ENCODE results near the gene SOCS1. TPM values are rescaled to one million over a fixed set of nuclear protein-coding genes. Genes with fewer than 3 reads are reported as not detected.

The SOCS1 gene
- total RNA-seq, 2 experiments from 2014 or later = 23.4 to 47.1 TPM

GRCh38 chr16:11277607-11278337 lies 21.8 kb upstream of the SOCS1 start:
- Histone ChIP-seq H2AFZ (ENCODE audit: low read length) (no peak overlapping the region), H3K4me3 (ENCODE audit: low read depth, low read length, poor library complexity, severe bottlenecking) (no peak overlapping the region), H3K36me3 (ENCODE audit: insufficient read depth, low read length) (no peaks in the 10 kb centered on the region), H3K4me2 (ENCODE audit: low read length) (no peak overlapping the region), H3K27ac (ENCODE audit: low read depth, low read length, poor library complexity, severe bottlenecking) (no peak overlapping the region), H3K9me2 (ENCODE audit: insufficient read depth, low read length) (no peaks in the 10 kb centered on the region), H4K20me1 (ENCODE audit: insufficient read depth, low read length) (no peaks in the 10 kb centered on the region), H3K4me1 (ENCODE audit: insufficient read depth, low read length, poor library complexity, severe bottlenecking) (peaks cover 12% of the 10 kb centered on the region), H3K9me3 (ENCODE audit: low read length) (no peaks in the 10 kb centered on the region), H3K79me2 (ENCODE audit: insufficient read depth, low read depth, low read length) (no peaks in the 10 kb centered on the region)
- TF ChIP-seq CTCF (conservative IDR thresholded peaks at IDR 0.05; ENCODE audit: low read length) (no peak), EZH2phosphoT487 (IDR thresholded peaks at IDR 0.05; ENCODE audit: borderline replicate concordance, low read depth, low read length) (no peak)
- no TSS peak for BruUV-seq (replicated peaks)
- POLR2A ChIA-PET = no interaction called here
- intact Hi-C loops (cut with micrococcal nuclease; ENCODE audit: unreplicated experiment) = no loop called here
- DNase-seq (ENCODE audit: low spot score) = no peak
- CTCF ChIA-PET (ENCODE audit: unreplicated experiment) = no interaction called here

GRCh38 chr16:11276896-11277593 lies 21.0 kb upstream of the SOCS1 start:
- no peaks in the 10 kb centered on the region for H4K20me1 ChIP-seq (ENCODE audit: insufficient read depth, low read length)
- no peak for DNase-seq (ENCODE audit: low spot score)
- no peak overlapping the region for H3K4me3 ChIP-seq (ENCODE audit: low read depth, low read length, poor library complexity, severe bottlenecking)
- intact Hi-C loops (cut with micrococcal nuclease; ENCODE audit: unreplicated experiment) = no loop called here
- H3K9me2 ChIP-seq (ENCODE audit: insufficient read depth, low read length) = no peaks in the 10 kb centered on the region
- no peak overlapping the region for H3K4me2 ChIP-seq (ENCODE audit: low read length)
- ChIA-PET CTCF (ENCODE audit: unreplicated experiment) (no interaction called here), POLR2A (interaction anchor here (0.6 kb wide), 2 partner anchors 9 to 19 kb away, joined by 3 to 4 read pairs; no protein-coding TSS in a partner anchor)
- no peaks in the 10 kb centered on the region for H3K79me2 ChIP-seq (ENCODE audit: insufficient read depth, low read depth, low read length)
- H3K4me1 ChIP-seq (ENCODE audit: insufficient read depth, low read length, poor library complexity, severe bottlenecking) = peaks cover 12% of the 10 kb centered on the region
- no TSS peak for BruUV-seq (replicated peaks)
- H3K36me3 ChIP-seq (ENCODE audit: insufficient read depth, low read length) = no peaks in the 10 kb centered on the region
- no peak for TF ChIP-seq CTCF (conservative IDR thresholded peaks at IDR 0.05; ENCODE audit: low read length)
- TF ChIP-seq EZH2phosphoT487 (IDR thresholded peaks at IDR 0.05; ENCODE audit: borderline replicate concordance, low read depth, low read length) = no peak
- H2AFZ ChIP-seq (ENCODE audit: low read length) = no peak overlapping the region
- H3K9me3 ChIP-seq (ENCODE audit: low read length) = no peaks in the 10 kb centered on the region
- no peak overlapping the region for H3K27ac ChIP-seq (ENCODE audit: low read depth, low read length, poor library complexity, severe bottlenecking)

All from OCI-LY7 (cell line).